ENCODE measurements around the gene LMO2. TPM values are rescaled to one million over a fixed set of nuclear protein-coding genes. Genes with fewer than 3 reads are reported as not detected.

Gene LMO2
- total RNA-seq, 1 experiment from 2014 or later: 0.64 TPM

DNA sequence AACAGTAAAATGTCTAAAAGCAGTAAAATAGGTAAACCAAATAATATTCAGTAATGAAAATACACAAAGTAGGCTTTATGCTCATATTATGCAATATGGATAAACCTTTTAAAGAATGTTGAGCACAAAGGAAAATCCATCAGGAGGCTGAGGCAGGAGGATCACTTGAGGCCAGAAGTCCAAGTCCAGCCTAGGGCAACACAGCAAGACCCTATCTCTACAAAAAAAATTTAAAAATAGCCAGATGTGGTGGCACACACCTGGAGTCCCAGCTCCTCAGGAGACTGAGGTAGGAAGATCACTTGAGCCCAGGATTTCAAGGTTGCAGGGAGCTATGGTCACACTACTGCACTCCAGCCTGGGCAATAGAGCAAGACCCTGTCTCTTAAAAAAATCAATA is 17.7 kb upstream of the LMO2 start:
- Histone ChIP-seq H3K9me3 (ENCODE audit: control insufficient read depth, insufficient read depth, low read depth, low read length) (no peaks in the 10 kb centered on the region), H3K4me3 (ENCODE audit: low read depth in 2 of 2, low read length in 2 of 2) (no peak overlapping the region), H3K27ac (ENCODE audit: low read length) (no peak overlapping the region), H3K36me3 (ENCODE audit: control insufficient read depth, insufficient read depth, low read length) (no peaks in the 10 kb centered on the region), H3K27me3 (ENCODE audit: control insufficient read depth, insufficient read depth, low read length) (peaks cover 4% of the 10 kb centered on the region; the same call in 1 of the 2 replicates), H3K4me1 (ENCODE audit: control insufficient read depth, insufficient read depth, low read length) (no peaks in the 10 kb centered on the region)
- ChIA-PET POLR2A (no interaction called here), CTCF (no interaction called here)
- in situ Hi-C loops (cut with HindIII; ENCODE audit: low pct_unique_long_range_greater_than_20kb, low sequenced_read_pairs) (no loop called here), intact Hi-C loops (cut with micrococcal nuclease; ENCODE audit: unreplicated experiment) (no loop called here)
- BruUV-seq (replicated peaks): no TSS peak
- no peak for TF ChIP-seq TCF7L2 (IDR thresholded peaks at IDR 0.05; ENCODE audit: low read depth, low read length)
- TF ChIP-seq, protein P1, sequence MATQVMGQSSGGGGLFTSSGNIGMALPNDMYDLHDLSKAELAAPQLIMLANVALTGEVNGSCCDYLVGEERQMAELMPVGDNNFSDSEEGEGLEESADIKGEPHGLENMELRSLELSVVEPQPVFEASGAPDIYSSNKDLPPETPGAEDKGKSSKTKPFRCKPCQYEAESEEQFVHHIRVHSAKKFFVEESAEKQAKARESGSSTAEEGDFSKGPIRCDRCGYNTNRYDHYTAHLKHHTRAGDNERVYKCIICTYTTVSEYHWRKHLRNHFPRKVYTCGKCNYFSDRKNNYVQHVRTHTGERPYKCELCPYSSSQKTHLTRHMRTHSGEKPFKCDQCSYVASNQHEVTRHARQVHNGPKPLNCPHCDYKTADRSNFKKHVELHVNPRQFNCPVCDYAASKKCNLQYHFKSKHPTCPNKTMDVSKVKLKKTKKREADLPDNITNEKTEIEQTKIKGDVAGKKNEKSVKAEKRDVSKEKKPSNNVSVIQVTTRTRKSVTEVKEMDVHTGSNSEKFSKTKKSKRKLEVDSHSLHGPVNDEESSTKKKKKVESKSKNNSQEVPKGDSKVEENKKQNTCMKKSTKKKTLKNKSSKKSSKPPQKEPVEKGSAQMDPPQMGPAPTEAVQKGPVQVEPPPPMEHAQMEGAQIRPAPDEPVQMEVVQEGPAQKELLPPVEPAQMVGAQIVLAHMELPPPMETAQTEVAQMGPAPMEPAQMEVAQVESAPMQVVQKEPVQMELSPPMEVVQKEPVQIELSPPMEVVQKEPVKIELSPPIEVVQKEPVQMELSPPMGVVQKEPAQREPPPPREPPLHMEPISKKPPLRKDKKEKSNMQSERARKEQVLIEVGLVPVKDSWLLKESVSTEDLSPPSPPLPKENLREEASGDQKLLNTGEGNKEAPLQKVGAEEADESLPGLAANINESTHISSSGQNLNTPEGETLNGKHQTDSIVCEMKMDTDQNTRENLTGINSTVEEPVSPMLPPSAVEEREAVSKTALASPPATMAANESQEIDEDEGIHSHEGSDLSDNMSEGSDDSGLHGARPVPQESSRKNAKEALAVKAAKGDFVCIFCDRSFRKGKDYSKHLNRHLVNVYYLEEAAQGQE (IDR thresholded peaks at IDR 0.05; ENCODE audit: insufficient read depth in 1 of 2, low read depth in 2 of 2, low read length in 1 of 2): no peak
- no peak for TF ChIP-seq POLR2AphosphoS5 (IDR thresholded peaks at IDR 0.05; ENCODE audit: low read depth, low read length)
- TF ChIP-seq, protein P2, sequence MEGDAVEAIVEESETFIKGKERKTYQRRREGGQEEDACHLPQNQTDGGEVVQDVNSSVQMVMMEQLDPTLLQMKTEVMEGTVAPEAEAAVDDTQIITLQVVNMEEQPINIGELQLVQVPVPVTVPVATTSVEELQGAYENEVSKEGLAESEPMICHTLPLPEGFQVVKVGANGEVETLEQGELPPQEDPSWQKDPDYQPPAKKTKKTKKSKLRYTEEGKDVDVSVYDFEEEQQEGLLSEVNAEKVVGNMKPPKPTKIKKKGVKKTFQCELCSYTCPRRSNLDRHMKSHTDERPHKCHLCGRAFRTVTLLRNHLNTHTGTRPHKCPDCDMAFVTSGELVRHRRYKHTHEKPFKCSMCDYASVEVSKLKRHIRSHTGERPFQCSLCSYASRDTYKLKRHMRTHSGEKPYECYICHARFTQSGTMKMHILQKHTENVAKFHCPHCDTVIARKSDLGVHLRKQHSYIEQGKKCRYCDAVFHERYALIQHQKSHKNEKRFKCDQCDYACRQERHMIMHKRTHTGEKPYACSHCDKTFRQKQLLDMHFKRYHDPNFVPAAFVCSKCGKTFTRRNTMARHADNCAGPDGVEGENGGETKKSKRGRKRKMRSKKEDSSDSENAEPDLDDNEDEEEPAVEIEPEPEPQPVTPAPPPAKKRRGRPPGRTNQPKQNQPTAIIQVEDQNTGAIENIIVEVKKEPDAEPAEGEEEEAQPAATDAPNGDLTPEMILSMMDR (IDR thresholded peaks at IDR 0.05): no peak
- no peak for TF ChIP-seq SIN3A (IDR thresholded peaks at IDR 0.05; ENCODE audit: borderline replicate concordance, insufficient read depth, low read depth, low read length)
- DNase-seq (ENCODE audit: low read depth, low spot score) (no peak), ATAC-seq (no peak)

DNA sequence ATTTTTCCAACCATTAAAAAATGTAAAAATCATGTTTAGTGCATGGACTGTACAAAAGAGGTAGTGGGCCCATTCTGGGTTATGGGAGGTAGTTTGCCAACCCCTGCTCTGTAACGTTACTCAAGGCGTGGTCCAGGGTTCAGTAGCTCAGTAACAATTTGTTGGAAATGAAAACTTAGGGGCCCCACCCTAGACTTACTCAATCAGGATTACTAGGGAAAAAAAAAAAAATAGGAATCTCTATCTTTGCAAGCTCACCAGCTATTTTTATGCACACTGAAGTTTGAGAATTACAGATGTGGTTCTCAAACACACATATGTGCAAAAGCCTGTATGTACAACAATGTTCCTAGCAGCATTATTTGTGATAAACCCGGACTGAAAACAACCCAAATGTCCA is 17.3 kb upstream of the LMO2 start:
- in situ Hi-C loops (cut with HindIII; ENCODE audit: low pct_unique_long_range_greater_than_20kb, low sequenced_read_pairs) (no loop called here), intact Hi-C loops (cut with micrococcal nuclease; ENCODE audit: unreplicated experiment) (no loop called here)
- no peak for ATAC-seq
- ChIA-PET CTCF (no interaction called here), POLR2A (interaction anchor here (0.7 kb wide), 1 partner anchor 418 kb away, joined by 10 read pairs; no protein-coding TSS in a partner anchor)
- H3K36me3 ChIP-seq (ENCODE audit: control insufficient read depth, insufficient read depth, low read length): no peaks in the 10 kb centered on the region
- no peaks in the 10 kb centered on the region for H3K9me3 ChIP-seq (ENCODE audit: control insufficient read depth, insufficient read depth, low read depth, low read length)
- H3K4me3 ChIP-seq (ENCODE audit: low read depth in 2 of 2, low read length in 2 of 2): no peak overlapping the region
- DNase-seq (ENCODE audit: low read depth, low spot score): no peak
- no peak for TF ChIP-seq POLR2AphosphoS5 (IDR thresholded peaks at IDR 0.05; ENCODE audit: low read depth, low read length)
- TF ChIP-seq, protein P2 (IDR thresholded peaks at IDR 0.05): no peak
- no peak for TF ChIP-seq SIN3A (IDR thresholded peaks at IDR 0.05; ENCODE audit: borderline replicate concordance, insufficient read depth, low read depth, low read length)
- TF ChIP-seq, protein P1 (IDR thresholded peaks at IDR 0.05; ENCODE audit: insufficient read depth in 1 of 2, low read depth in 2 of 2, low read length in 1 of 2): no peak
- TF ChIP-seq TCF7L2 (IDR thresholded peaks at IDR 0.05; ENCODE audit: low read depth, low read length): no peak
- H3K27me3 ChIP-seq (ENCODE audit: control insufficient read depth, insufficient read depth, low read length): peaks cover 4% of the 10 kb centered on the region; the same call in 1 of the 2 replicates
- no peak overlapping the region for H3K27ac ChIP-seq (ENCODE audit: low read length)
- H3K4me1 ChIP-seq (ENCODE audit: control insufficient read depth, insufficient read depth, low read length): no peaks in the 10 kb centered on the region
- BruUV-seq (replicated peaks): no TSS peak
